ENCODE data around the gene TMC5.

DNA sequence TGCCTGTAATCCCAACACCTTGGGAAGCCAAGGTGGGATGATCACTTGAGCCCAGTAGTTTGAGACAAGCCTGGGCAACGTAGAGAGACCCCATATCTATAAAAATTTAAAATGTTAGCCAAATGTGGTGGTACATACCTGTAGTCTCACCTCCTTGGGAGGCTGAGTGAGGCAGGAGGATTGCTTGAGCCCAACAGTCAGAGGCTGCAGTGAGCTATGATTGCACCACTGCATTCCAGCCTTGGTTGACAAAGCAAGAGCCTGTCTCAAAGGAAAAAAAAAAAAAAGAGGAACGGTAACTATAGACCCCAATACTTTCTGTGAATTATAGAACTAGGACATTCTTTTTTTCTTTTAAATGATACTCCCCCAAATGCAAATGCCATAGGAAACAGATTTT is 1.8 kb upstream of the TMC5 start:
- TF ChIP-seq, protein P1, sequence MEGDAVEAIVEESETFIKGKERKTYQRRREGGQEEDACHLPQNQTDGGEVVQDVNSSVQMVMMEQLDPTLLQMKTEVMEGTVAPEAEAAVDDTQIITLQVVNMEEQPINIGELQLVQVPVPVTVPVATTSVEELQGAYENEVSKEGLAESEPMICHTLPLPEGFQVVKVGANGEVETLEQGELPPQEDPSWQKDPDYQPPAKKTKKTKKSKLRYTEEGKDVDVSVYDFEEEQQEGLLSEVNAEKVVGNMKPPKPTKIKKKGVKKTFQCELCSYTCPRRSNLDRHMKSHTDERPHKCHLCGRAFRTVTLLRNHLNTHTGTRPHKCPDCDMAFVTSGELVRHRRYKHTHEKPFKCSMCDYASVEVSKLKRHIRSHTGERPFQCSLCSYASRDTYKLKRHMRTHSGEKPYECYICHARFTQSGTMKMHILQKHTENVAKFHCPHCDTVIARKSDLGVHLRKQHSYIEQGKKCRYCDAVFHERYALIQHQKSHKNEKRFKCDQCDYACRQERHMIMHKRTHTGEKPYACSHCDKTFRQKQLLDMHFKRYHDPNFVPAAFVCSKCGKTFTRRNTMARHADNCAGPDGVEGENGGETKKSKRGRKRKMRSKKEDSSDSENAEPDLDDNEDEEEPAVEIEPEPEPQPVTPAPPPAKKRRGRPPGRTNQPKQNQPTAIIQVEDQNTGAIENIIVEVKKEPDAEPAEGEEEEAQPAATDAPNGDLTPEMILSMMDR (IDR thresholded peaks at IDR 0.05): no peak
- TF ChIP-seq EP300 (IDR thresholded peaks at IDR 0.05) (no peak), POLR2A (IDR thresholded peaks at IDR 0.05) (no peak)
